SK-N-SH (cell line): Measurements from ENCODE around the gene KPNA4. TPM values are rescaled to one million over a fixed set of nuclear protein-coding genes. Genes with fewer than 3 reads are reported as not detected.

Experiments used
- CTCF ChIA-PET: fragments of 300-600, 350-600 bp; formaldehyde crosslinking; extraction: SDS; loops from one replicate; lab custom pipeline; 2021; lab: Yijun Ruan, JAX
- POLR2A ChIA-PET: fragments of 350-600 bp; sonication (Branson Sonifier 250); formaldehyde crosslinking; extraction: SDS; loops from one replicate; lab custom pipeline; 2020; ENCODE audit warnings: antibody characterized with exemption, inconsistent platforms; lab: Yijun Ruan, JAX
- DNase-seq: peaks from one replicate; pipeline ENCODE4 v3.0.0; 2012
- H2AFZ ChIP-seq: fragments of 200-600 bp; sonication (generic); 2 replicates; pipeline ENCODE4 v1.8.1; 2016; ENCODE audit warnings: antibody characterized with exemption, mild to moderate bottlenecking, low read depth
- H3F3A ChIP-seq: fragments of 200-600 bp; sonication (generic); replicated peaks from 2 replicates; pipeline ENCODE3; 2016; ENCODE audit warnings: antibody characterized with exemption, mild to moderate bottlenecking; ENCODE audit not compliant: insufficient read depth
- H3K27ac ChIP-seq, 2 experiments: fragments of 200-500 bp in 1 of 2; fragments of 200-600 bp in 1 of 2; sonication (Bioruptor generic) in 1 of 2; sonication (generic), shearing (Covaris generic) in 1 of 2; 2 replicates each; pipeline versions ENCODE4 v1.5.1 to v1.6.1; 2014 to 2016; ENCODE audit warnings: low read depth in 2 of 2, inconsistent platforms in 1 of 2, low read length in 1 of 2, mild to moderate bottlenecking in 1 of 2, mixed read lengths in 1 of 2
- H3K27me3 ChIP-seq: fragments of 200-600 bp; sonication (generic), shearing (Covaris generic); 2 replicates; pipeline ENCODE4 v1.6.1; 2016; ENCODE audit warnings: mixed run types; ENCODE audit not compliant: insufficient read depth
- H3K36me3 ChIP-seq, 2 experiments: fragments of 200-500 bp in 1 of 2; fragments of 200-600 bp in 1 of 2; sonication (Bioruptor generic) in 1 of 2; sonication (generic) in 1 of 2; replicated peaks in 1 of 2; 2 replicates each; pipeline versions ENCODE3 to v1.5.1; 2014 to 2016; ENCODE audit warnings: low read length in 1 of 2, mild to moderate bottlenecking in 1 of 2; ENCODE audit not compliant: insufficient read depth in 2 of 2, control insufficient read depth in 1 of 2
- H3K4me1 ChIP-seq, 2 experiments: fragments of 200-500 bp in 1 of 2; fragments of 200-600 bp in 1 of 2; sonication (Bioruptor generic) in 1 of 2; sonication (generic), shearing (Covaris generic) in 1 of 2; 2 replicates each; pipeline versions ENCODE4 v1.5.1 to v1.6.1; 2014 to 2016; ENCODE audit warnings: low read depth in 1 of 2, low read length in 1 of 2, mixed run types in 1 of 2; ENCODE audit not compliant: insufficient read depth in 2 of 2, control insufficient read depth in 1 of 2
- H3K4me2 ChIP-seq: fragments of 200-600 bp; sonication (generic), shearing (Covaris generic); 2 replicates; pipeline ENCODE4 v1.6.1; 2017; ENCODE audit warnings: mixed run types
- H3K4me3 ChIP-seq, 2 experiments: fragments of 200-500 bp in 1 of 2; fragments of 200-600 bp in 1 of 2; sonication (Bioruptor generic) in 1 of 2; sonication (generic), shearing (Covaris generic) in 1 of 2; 2 replicates each; pipeline versions ENCODE4 v1.5.1 to v1.8.1; 2014 to 2016; ENCODE audit warnings: low read depth in 2 of 2, inconsistent platforms in 1 of 2, low read length in 1 of 2, mild to moderate bottlenecking in 1 of 2, mixed read lengths in 1 of 2, moderate library complexity in 1 of 2
- H3K79me2 ChIP-seq: fragments of 200-600 bp; sonication (generic); 2 replicates; pipeline ENCODE4 v1.8.1; 2017; ENCODE audit warnings: mild to moderate bottlenecking; ENCODE audit not compliant: insufficient read depth
- H3K9ac ChIP-seq: fragments of 200-600 bp; sonication (generic); 2 replicates; pipeline ENCODE4 v1.6.1; 2017; ENCODE audit warnings: mixed run types
- H3K9me2 ChIP-seq: fragments of 200-600 bp; sonication (generic); 2 replicates; pipeline ENCODE4 v1.6.1; 2017; ENCODE audit warnings: mixed run types
- H3K9me3 ChIP-seq: fragments of 200-600 bp; sonication (generic); 2 replicates; pipeline ENCODE4 v1.6.1; 2017; ENCODE audit warnings: mixed run types, mild to moderate bottlenecking, moderate library complexity
- H4K20me1 ChIP-seq: fragments of 200-600 bp; sonication (generic); 2 replicates; pipeline ENCODE4 v1.6.1; 2017; ENCODE audit warnings: mild to moderate bottlenecking, mixed run types; ENCODE audit not compliant: insufficient read depth
- CHD2 ChIP-seq: fragments of 150-350 bp; IDR thresholded peaks from 2 replicates; pipeline ENCODE4 v1.6.1; 2018; ENCODE audit warnings: low read length; ENCODE audit not compliant: partially characterized antibody
- EP300 ChIP-seq, 2 experiments: IDR thresholded peaks; 2 replicates each; pipeline versions ENCODE4 v1.4.0 to v1.6.1; 2012; ENCODE audit warnings: borderline replicate concordance in 1 of 2, low read depth in 1 of 2, low read length in 1 of 2
- EZH2phosphoT487 ChIP-seq: fragments of 200-600 bp; sonication (generic); IDR thresholded peaks from 2 replicates; pipeline ENCODE4 v1.6.1; 2017; ENCODE audit warnings: low read depth, mixed run types, mild to moderate bottlenecking, antibody characterized with exemption, moderate library complexity, borderline replicate concordance
- FOSL2 ChIP-seq: IDR thresholded peaks from 2 replicates; pipeline ENCODE4 v1.4.0; 2012; ENCODE audit warnings: low read depth, mild to moderate bottlenecking, moderate library complexity, borderline replicate concordance
- FOXJ3 ChIP-seq: sonication (generic); formaldehyde crosslinking; IDR thresholded peaks from 2 replicates; pipeline ENCODE4 v1.5.1; 2020; ENCODE audit warnings: mild to moderate bottlenecking, missing genetic modification reagents
- GABPA ChIP-seq: IDR thresholded peaks from 2 replicates; pipeline ENCODE4 v1.4.0; 2012; ENCODE audit warnings: low read depth, mild to moderate bottlenecking
- JUND ChIP-seq: IDR thresholded peaks from 2 replicates; pipeline ENCODE4 v1.4.0; 2012
- MAX ChIP-seq: IDR thresholded peaks from 2 replicates; pipeline ENCODE4 v1.4.0; 2012; ENCODE audit warnings: low read depth
- MEF2A ChIP-seq: IDR thresholded peaks from 2 replicates; pipeline ENCODE4 v1.4.0; 2012; ENCODE audit warnings: low read depth, borderline replicate concordance
- NFIC ChIP-seq: IDR thresholded peaks from 2 replicates; pipeline ENCODE4 v1.4.0; 2012; ENCODE audit warnings: borderline replicate concordance
- POLR2AphosphoS5 ChIP-seq: IDR thresholded peaks from 2 replicates; pipeline ENCODE4 v1.6.1; 2012; ENCODE audit warnings: low read depth, low read length
- RAD21 ChIP-seq: IDR thresholded peaks from 2 replicates; pipeline ENCODE4 v1.6.1; 2012; ENCODE audit warnings: mild to moderate bottlenecking, low read length
- RFX5 ChIP-seq: IDR thresholded peaks from 2 replicates; pipeline ENCODE4 v1.6.1; 2012; ENCODE audit warnings: mild to moderate bottlenecking, improper control_type of control experiment, low read length
- SMC3 ChIP-seq: IDR thresholded peaks from 2 replicates; pipeline ENCODE4 v1.6.1; 2012; ENCODE audit warnings: low read depth, low read length, improper control_type of control experiment
- TAF1 ChIP-seq: IDR thresholded peaks from 2 replicates; pipeline ENCODE4 v1.6.1; 2012; ENCODE audit warnings: low read depth, mild to moderate bottlenecking, low read length, moderate library complexity, borderline replicate concordance
- TCF12 ChIP-seq: IDR thresholded peaks from 2 replicates; pipeline ENCODE4 v1.4.0; 2012
- YY1 ChIP-seq: IDR thresholded peaks from 2 replicates; pipeline ENCODE4 v1.4.0; 2012; ENCODE audit warnings: low read depth, mild to moderate bottlenecking
- ZBTB33 ChIP-seq: IDR thresholded peaks from 2 replicates; pipeline ENCODE4 v1.4.0; 2012; ENCODE audit warnings: low read depth, borderline replicate concordance
- WGBS: methylation state at CpG from one replicate; pipeline ENCODE4 v1.1.6; 2017; ENCODE audit warnings: low lambda C conversion rate; 5-methylcytosine and 5-hydroxymethylcytosine counted together
- polyA plus RNA-seq, 3 experiments: library from polyadenylated mRNA; depleted of rRNA; stranded (reverse); fragments of >200 nt; gene quantifications; 2 replicates each; pipeline ENCODE4 v1.2.3, GENCODE V29; 2012
- TF ChIP-seq, protein P1 (sequence below): fragments of 200-600 bp; sonication (generic); IDR thresholded peaks from 2 replicates; pipeline ENCODE4 v1.6.1; 2017; ENCODE audit warnings: antibody characterized with exemption, mild to moderate bottlenecking, moderate library complexity

KPNA4 gene
- polyA plus RNA-seq, 1 of the 3 experiments (the other 2 are of a cell fraction): 7.4 TPM

GRCh38 chr3:160447544-160447943, 117.8 kb downstream of the KPNA4 start:
- no peak for DNase-seq
- peaks cover 35% of the 10 kb centered on the region for H3F3A ChIP-seq
- peak overlapping the region; percentile 65 for H3K4me2 ChIP-seq
- H3K27me3 ChIP-seq: no peaks in the 10 kb centered on the region
- H3K27ac ChIP-seq: peak overlapping the region; percentile 30 to 96; a peak in 3 of 4 replicates
- no peaks in the 10 kb centered on the region for H4K20me1 ChIP-seq
- ChIA-PET CTCF (interaction anchor here (1.6 kb wide), 1 partner anchor 10 kb away, joined by 3 read pairs; no protein-coding TSS in a partner anchor), POLR2A (no interaction called here)
- H3K79me2 ChIP-seq: peaks cover 67% of the 10 kb centered on the region
- no peaks in the 10 kb centered on the region for H3K9me3 ChIP-seq
- TF ChIP-seq FOSL2 (peak; percentile 7; the same call in 1 of the 2 replicates), MAX (no peak)
- H3K36me3 ChIP-seq: peaks cover 5 to 22% of the 10 kb centered on the region in 2 experiments
- H3K4me1 ChIP-seq: peaks cover 10 to 19% of the 10 kb centered on the region in 2 experiments
- no peak overlapping the region for H2AFZ ChIP-seq
- no peaks in the 10 kb centered on the region for H3K9me2 ChIP-seq
- H3K9ac ChIP-seq: peak overlapping the region; percentile 88; the same call in 1 of the 2 replicates
- peak overlapping the region; percentile 71 to 73; a peak in 3 of 4 replicates for H3K4me3 ChIP-seq
- 15% methylated on average over 3 of the region's 3 CpGs for WGBS

DNA sequence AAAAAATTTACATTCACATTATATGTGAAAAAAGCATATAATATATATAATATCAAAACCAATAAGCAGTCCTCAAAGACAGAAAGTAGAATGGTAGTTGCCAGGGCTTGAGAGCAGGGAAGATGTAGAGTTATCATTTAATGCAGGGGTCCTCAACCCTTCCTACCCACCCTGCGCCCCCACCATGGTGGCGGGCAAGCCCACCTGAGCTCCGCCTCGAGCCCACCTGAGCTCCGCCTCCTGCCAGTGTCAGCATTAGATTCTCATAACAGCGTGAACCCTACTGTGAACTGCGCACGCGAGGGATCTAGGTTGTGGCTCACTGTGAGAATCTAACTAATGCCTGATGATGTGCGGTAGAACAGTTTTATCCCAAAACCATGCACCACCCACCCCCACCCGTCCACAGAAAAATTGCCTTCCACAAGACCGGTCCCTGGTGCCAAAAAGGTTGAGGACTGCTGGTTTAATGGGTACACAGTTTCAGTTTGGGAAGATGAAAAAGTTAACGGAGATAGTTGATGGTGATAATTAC, 118.8 kb downstream of the KPNA4 start:
- H3K9me2 ChIP-seq: no peaks in the 10 kb centered on the region
- ChIA-PET POLR2A (no interaction called here), CTCF (no interaction called here)
- peaks cover 5 to 29% of the 10 kb centered on the region in 2 experiments for H3K36me3 ChIP-seq
- H3K4me2 ChIP-seq: peak overlapping the region; percentile 65
- no peak for DNase-seq
- H3K4me1 ChIP-seq: peaks cover 10 to 15% of the 10 kb centered on the region in 2 experiments
- H3K4me3 ChIP-seq: peak overlapping the region; percentile 9 to 71; a peak in 2 of 4 replicates
- H3K27ac ChIP-seq: peak overlapping the region in 1 of 2 experiments; percentile 96; a peak in 1 of 4 replicates
- peaks cover 36% of the 10 kb centered on the region for H3F3A ChIP-seq
- no peaks in the 10 kb centered on the region for H3K9me3 ChIP-seq
- peaks cover 77% of the 10 kb centered on the region for H3K79me2 ChIP-seq
- H2AFZ ChIP-seq: no peak overlapping the region
- WGBS: 97% methylated on average over 12 of the region's 13 CpGs
- no peak overlapping the region; the same call in 1 of the 2 replicates for H3K9ac ChIP-seq
- TF ChIP-seq TAF1: no peak
- TF ChIP-seq NFIC: no peak
- TF ChIP-seq YY1: no peak
- no peak for TF ChIP-seq CHD2
- no peak for TF ChIP-seq MEF2A
- TF ChIP-seq EZH2phosphoT487: no peak
- TF ChIP-seq GABPA: no peak
- TF ChIP-seq POLR2AphosphoS5: no peak
- TF ChIP-seq SMC3: no peak
- TF ChIP-seq RFX5: no peak
- no peak for TF ChIP-seq ZBTB33
- TF ChIP-seq EP300 (IDR thresholded peaks at IDR 0.05; ENCODE audit: borderline replicate concordance in 1 of 2, low read depth in 1 of 2, low read length in 1 of 2): no peak
- TF ChIP-seq, protein P1, sequence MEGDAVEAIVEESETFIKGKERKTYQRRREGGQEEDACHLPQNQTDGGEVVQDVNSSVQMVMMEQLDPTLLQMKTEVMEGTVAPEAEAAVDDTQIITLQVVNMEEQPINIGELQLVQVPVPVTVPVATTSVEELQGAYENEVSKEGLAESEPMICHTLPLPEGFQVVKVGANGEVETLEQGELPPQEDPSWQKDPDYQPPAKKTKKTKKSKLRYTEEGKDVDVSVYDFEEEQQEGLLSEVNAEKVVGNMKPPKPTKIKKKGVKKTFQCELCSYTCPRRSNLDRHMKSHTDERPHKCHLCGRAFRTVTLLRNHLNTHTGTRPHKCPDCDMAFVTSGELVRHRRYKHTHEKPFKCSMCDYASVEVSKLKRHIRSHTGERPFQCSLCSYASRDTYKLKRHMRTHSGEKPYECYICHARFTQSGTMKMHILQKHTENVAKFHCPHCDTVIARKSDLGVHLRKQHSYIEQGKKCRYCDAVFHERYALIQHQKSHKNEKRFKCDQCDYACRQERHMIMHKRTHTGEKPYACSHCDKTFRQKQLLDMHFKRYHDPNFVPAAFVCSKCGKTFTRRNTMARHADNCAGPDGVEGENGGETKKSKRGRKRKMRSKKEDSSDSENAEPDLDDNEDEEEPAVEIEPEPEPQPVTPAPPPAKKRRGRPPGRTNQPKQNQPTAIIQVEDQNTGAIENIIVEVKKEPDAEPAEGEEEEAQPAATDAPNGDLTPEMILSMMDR: no peak
- no peak for TF ChIP-seq FOSL2
- TF ChIP-seq JUND: no peak
- TF ChIP-seq RAD21: no peak
- TF ChIP-seq TCF12: no peak
- TF ChIP-seq FOXJ3 (CRISPR knock-in tag): no peak
- TF ChIP-seq, all 33 proteins: peak for 0
- no peaks in the 10 kb centered on the region for H3K27me3 ChIP-seq
- no peaks in the 10 kb centered on the region for H4K20me1 ChIP-seq
